Common myeloid progenitor, CD34-positive (primary cell): Measurements from ENCODE around the gene GPRC5D.
A peak's percentile ranks its signal among the peaks of the same experiment; 100 is the strongest.

ENCODE experiments used
- CTCF ChIA-PET: fragments of 350-600 bp; sonication (Branson Sonifier 250); formaldehyde crosslinking; loops from one replicate; lab custom pipeline; 2021; ENCODE audit warnings: antibody characterized with exemption; lab: Charles Lee
- POLR2A ChIA-PET: fragments of 350-600 bp; sonication (Branson Sonifier 250); formaldehyde crosslinking; loops from one replicate; lab custom pipeline; 2021; ENCODE audit warnings: antibody characterized with exemption; lab: Charles Lee
- DNase-seq, 3 donors: peaks; one replicate each; pipeline versions ENCODE4 v3.0.0 to v3.0.0-alpha.2; 2013
- H3K27ac ChIP-seq, 2 experiments: 1 replicate in 1 of 2; 2 replicates in 1 of 2; pipeline ENCODE4 v1.7.0; 2013; ENCODE audit warnings: inconsistent platforms in 2 of 2, low read length in 2 of 2, mild to moderate bottlenecking in 2 of 2, low read depth in 1 of 2, moderate library complexity in 1 of 2; ENCODE audit not compliant: severe bottlenecking in 2 of 2, insufficient read depth in 1 of 2, poor library complexity in 1 of 2
- H3K27me3 ChIP-seq, 5 experiments: replicated peaks in 2 of 5; 1 replicate in 3 of 5; 2 replicates in 2 of 5; pipeline versions ENCODE4 v1.6.1 to v1.7.0; 2013; ENCODE audit warnings: low read length in 4 of 5, mild to moderate bottlenecking in 2 of 5, moderate library complexity in 2 of 5, inconsistent platforms in 1 of 5; ENCODE audit not compliant: insufficient read depth in 5 of 5, control insufficient read depth in 4 of 5
- H3K36me3 ChIP-seq, 4 experiments: 1 replicate in 2 of 4; 2 replicates in 2 of 4; pipeline versions ENCODE4 v1.6.1 to v1.7.0; 2013; ENCODE audit warnings: low read length in 3 of 4, control low read depth in 1 of 4, mild to moderate bottlenecking in 1 of 4; ENCODE audit not compliant: control insufficient read depth in 4 of 4, insufficient read depth in 4 of 4
- H3K4me1 ChIP-seq, 4 experiments: 1 replicate in 3 of 4; 2 replicates in 1 of 4; pipeline versions ENCODE4 v1.6.1 to v1.7.1; 2013; ENCODE audit warnings: low read length in 3 of 4, mild to moderate bottlenecking in 3 of 4, control low read depth in 1 of 4, inconsistent platforms in 1 of 4, moderate library complexity in 1 of 4; ENCODE audit not compliant: control insufficient read depth in 4 of 4, insufficient read depth in 4 of 4; ENCODE audit errors: control extremely low read depth in 1 of 4
- H3K4me3 ChIP-seq, 7 experiments: 1 replicate in 4 of 7; 2 replicates in 3 of 7; pipeline versions ENCODE4 v1.5.1 to v1.7.0; 2013; ENCODE audit warnings: mild to moderate bottlenecking in 7 of 7, low read length in 6 of 7, moderate library complexity in 6 of 7, inconsistent platforms in 2 of 7, low read depth in 2 of 7, control low read depth in 1 of 7; ENCODE audit not compliant: insufficient read depth in 4 of 7, control insufficient read depth in 1 of 7; ENCODE audit errors: extremely low read depth in 1 of 7
- H3K9me3 ChIP-seq, 5 experiments: 1 replicate in 4 of 5; 2 replicates in 1 of 5; pipeline versions ENCODE4 v1.6.1 to v1.7.1; 2013; ENCODE audit warnings: low read length in 4 of 5, mild to moderate bottlenecking in 2 of 5, inconsistent platforms in 1 of 5, low read depth in 1 of 5, moderate library complexity in 1 of 5; ENCODE audit not compliant: control insufficient read depth in 4 of 5, insufficient read depth in 2 of 5; ENCODE audit errors: control extremely low read depth in 1 of 5
- WGBS: methylation state at CpG from one replicate; pipeline ENCODE4 v1.1.5; 2013; ENCODE audit not compliant: insufficient coverage; 5-methylcytosine and 5-hydroxymethylcytosine counted together

The GPRC5D gene

GRCh38 chr12:12992418-12993130 lies 40.6 kb upstream of the GPRC5D start:
- peaks cover 9 to 43% (median 30%) of the 10 kb centered on the region in 4 experiments for H3K4me1 ChIP-seq
- H3K27ac ChIP-seq = peak overlapping the region; percentile 78 to 92
- peaks cover 0 to 21% (median 10%) of the 10 kb centered on the region in 4 experiments for H3K36me3 ChIP-seq
- WGBS = 35% methylated on average over 5 of the region's 8 CpGs
- H3K27me3 ChIP-seq = no peaks in the 10 kb centered on the region
- CTCF ChIA-PET = interaction anchor here (0.6 to 14.8 kb wide), 4 partner anchors 15 to 218 kb away, joined by 3 to 123 read pairs (median 3); no protein-coding TSS in a partner anchor
- POLR2A ChIA-PET = interaction anchor here (0.6 kb wide), 1 partner anchor 57 kb away, joined by 5 read pairs; no protein-coding TSS in a partner anchor
- H3K4me3 ChIP-seq = peak overlapping the region in 6 of 7 experiments; percentile 48 to 78 (median 56)
- peak; percentile 90 to 95 (median 95) for DNase-seq
- H3K9me3 ChIP-seq = no peaks in the 10 kb centered on the region

GRCh38 chr12:12990700-12991468 lies 38.9 kb upstream of the GPRC5D start:
- Histone ChIP-seq H3K9me3 (no peaks in the 10 kb centered on the region), H3K4me3 (no peak overlapping the region), H3K27ac (no peak overlapping the region), H3K27me3 (no peaks in the 10 kb centered on the region), H3K36me3 (peaks cover 0 to 32% (median 23%) of the 10 kb centered on the region in 4 experiments), H3K4me1 (peaks cover 7 to 36% (median 23%) of the 10 kb centered on the region in 4 experiments)
- WGBS = 70% methylated on average over 6 of the region's 7 CpGs
- POLR2A ChIA-PET = no interaction called here
- no peak for DNase-seq
- CTCF ChIA-PET = interaction anchor here (0.9 to 14.8 kb wide), 3 partner anchors 72 to 219 kb away, joined by 3 to 123 read pairs (median 3); no protein-coding TSS in a partner anchor

- no peak for DNase-seq
- ChIA-PET CTCF (interaction anchor here (1.1 to 14.8 kb wide), 3 partner anchors 11 to 223 kb away, joined by 3 to 123 read pairs (median 4); no protein-coding TSS in a partner anchor), POLR2A (no interaction called here)
- H3K36me3 ChIP-seq = peaks cover 0 to 42% (median 33%) of the 10 kb centered on the region in 4 experiments
- H3K27ac ChIP-seq = no peak overlapping the region
- no peaks in the 10 kb centered on the region for H3K27me3 ChIP-seq
- H3K4me3 ChIP-seq = no peak overlapping the region
- WGBS = 94% methylated on average over 3 of the region's 5 CpGs
- no peaks in the 10 kb centered on the region for H3K9me3 ChIP-seq
- H3K4me1 ChIP-seq = peaks cover 0 to 17% (median 11%) of the 10 kb centered on the region in 4 experiments
Observed at GRCh38 chr12:12987421-12987820, 35.5 kb upstream of the GPRC5D start.

- POLR2A ChIA-PET = no interaction called here
- H3K27me3 ChIP-seq = no peaks in the 10 kb centered on the region
- peaks cover 0 to 11% (median 5%) of the 10 kb centered on the region in 4 experiments for H3K4me1 ChIP-seq
- H3K36me3 ChIP-seq = peaks cover 0 to 45% (median 35%) of the 10 kb centered on the region in 4 experiments
- 93% methylated on average over 9 of the region's 10 CpGs for WGBS
- DNase-seq = peak in 1 of 3 donors; percentile 9
- H3K27ac ChIP-seq = no peak overlapping the region
- CTCF ChIA-PET = interaction anchor here (0.9 to 14.8 kb wide), 10 partner anchors 10 to 223 kb away, joined by 3 to 123 read pairs (median 4); no protein-coding TSS in a partner anchor
- no peaks in the 10 kb centered on the region for H3K9me3 ChIP-seq
- no peak overlapping the region for H3K4me3 ChIP-seq
Observed at GRCh38 chr12:12986775-12987331, 34.9 kb upstream of the GPRC5D start.

GRCh38 chr12:12985817-12986408 lies 33.9 kb upstream of the GPRC5D start:
- no CpG with 5 or more reads among the region's 4 CpGs for WGBS
- Histone ChIP-seq H3K4me1 (peaks cover 0 to 2% (median under 1%) of the 10 kb centered on the region in 4 experiments), H3K9me3 (no peaks in the 10 kb centered on the region), H3K36me3 (peaks cover 6 to 55% (median 41%) of the 10 kb centered on the region in 4 experiments), H3K27ac (no peak overlapping the region), H3K27me3 (no peaks in the 10 kb centered on the region), H3K4me3 (no peak overlapping the region)
- DNase-seq = peak; percentile 25 to 52 (median 51)
- POLR2A ChIA-PET = no interaction called here
- CTCF ChIA-PET = interaction anchor here (0.8 to 14.8 kb wide), 14 partner anchors 9 to 232 kb away, joined by 3 to 123 read pairs (median 4); no protein-coding TSS in a partner anchor

- CTCF ChIA-PET = interaction anchor here (0.6 to 3.8 kb wide), 10 partner anchors 9 to 240 kb away, joined by 3 to 32 read pairs (median 4); no protein-coding TSS in a partner anchor
Observed at GRCh38 chr12:12984149-12984548, 32.2 kb upstream of the GPRC5D start.

More at GRCh38 chr12:12984149-12984548, 32.2 kb upstream of the GPRC5D start:
- Histone ChIP-seq H3K4me1 (no peaks in the 10 kb centered on the region), H3K27ac (no peak overlapping the region), H3K9me3 (no peaks in the 10 kb centered on the region), H3K36me3 (peaks cover 13 to 69% (median 51%) of the 10 kb centered on the region in 4 experiments), H3K27me3 (no peaks in the 10 kb centered on the region), H3K4me3 (no peak overlapping the region)
- no peak for DNase-seq
- 73% methylated on average over 2 of the region's 5 CpGs for WGBS
- POLR2A ChIA-PET = no interaction called here
